Vagina (tissue), 2 donors: Measurements from ENCODE around the gene PBXIP1. TPM values are rescaled to one million over a fixed set of nuclear protein-coding genes. Genes with fewer than 3 reads are reported as not detected.

Source experiments
- DNase-seq, 2 donors: peaks; one replicate each; pipeline ENCODE4 v3.0.0-alpha.2; 2017; ENCODE audit errors: extremely low spot score in 2 of 2
- H3K27ac ChIP-seq: fragments of 200-600 bp; sonication (generic); one replicate; pipeline ENCODE4 v1.5.1; 2019
- H3K27me3 ChIP-seq: fragments of 200-600 bp; sonication (generic); one replicate; pipeline ENCODE4 v1.5.1; 2019
- H3K36me3 ChIP-seq, 2 donors: fragments of 200-600 bp; sonication (generic); one replicate each; pipeline ENCODE4 v1.5.1; 2017 to 2019
- H3K4me1 ChIP-seq: fragments of 200-600 bp; sonication (generic); one replicate; pipeline ENCODE4 v1.5.1; 2019
- H3K4me3 ChIP-seq, 2 donors: fragments of 200-600 bp; sonication (generic); 1 replicate in 1 of 2; 2 replicates in 1 of 2; pipeline ENCODE4 v1.5.1; 2016 to 2019
- H3K9me3 ChIP-seq: fragments of 200-600 bp; sonication (generic); one replicate; pipeline ENCODE4 v1.5.1; 2019
- POLR2A ChIP-seq, 2 donors: fragments of 450-650 bp; IDR thresholded peaks; one replicate each; pipeline ENCODE4 v1.6.1; 2017; ENCODE audit warnings: antibody characterized with exemption in 2 of 2, mild to moderate bottlenecking in 2 of 2, moderate library complexity in 2 of 2
- POLR2AphosphoS5 ChIP-seq, 2 donors: sonication (generic); formaldehyde crosslinking; IDR thresholded peaks; one replicate each; pipeline ENCODE4 v1.9.0; 2017; ENCODE audit warnings: antibody characterized with exemption in 2 of 2, mild to moderate bottlenecking in 2 of 2, low read depth in 1 of 2; ENCODE audit not compliant: insufficient read depth in 1 of 2
- intact Hi-C: fragments of 100-400 bp; cut with DNase I; formaldehyde crosslinking; loops from one replicate; pipeline ENCODE4 v1.15.1; 2023
- total RNA-seq: library from RNA; depleted of rRNA; stranded (reverse); fragments of >200 nt; gene quantifications from one replicate; pipeline ENCODE4 v1.2.3, GENCODE V29; 2016
- TF ChIP-seq, protein P1 (sequence below), 3 experiments: fragments of 450-650 bp in 2 of 3; fragments of 200-600 bp in 1 of 3; sonication (generic) in 1 of 3; IDR thresholded peaks; one replicate each; pipeline ENCODE4 v1.5.1; 2017 to 2019; ENCODE audit warnings: antibody characterized with exemption in 3 of 3, mild to moderate bottlenecking in 2 of 3, moderate library complexity in 2 of 3

Gene PBXIP1
- total RNA-seq, 1 donor from 2014 or later = 56.5 TPM

GRCh38 chr1:154931940-154932487, 23.9 kb downstream of the PBXIP1 start:
- H3K4me1 ChIP-seq = peaks cover 13% of the 10 kb centered on the region
- DNase-seq = no peak
- H3K36me3 ChIP-seq = no peaks in the 10 kb centered on the region
- TF ChIP-seq POLR2A (IDR thresholded peaks at IDR 0.05) (no peak), POLR2AphosphoS5 (IDR thresholded peaks at IDR 0.05; ENCODE audit: insufficient read depth in 1 of 2, low read depth in 1 of 2) (peak; percentile 45 to 56)
- intact Hi-C loops = no loop called here
- peak overlapping the region; percentile 49 for H3K27ac ChIP-seq
- H3K27me3 ChIP-seq = no peaks in the 10 kb centered on the region
- H3K4me3 ChIP-seq = no peak overlapping the region
- H3K9me3 ChIP-seq = no peaks in the 10 kb centered on the region

GRCh38 chr1:154926201-154926600, 29.7 kb downstream of the PBXIP1 start:
- no peak overlapping the region for H3K4me3 ChIP-seq
- no peaks in the 10 kb centered on the region for H3K4me1 ChIP-seq
- H3K9me3 ChIP-seq = no peaks in the 10 kb centered on the region
- intact Hi-C loops = no loop called here
- no peaks in the 10 kb centered on the region for H3K27me3 ChIP-seq
- H3K27ac ChIP-seq = no peak overlapping the region
- peaks cover 0 to 35% of the 10 kb centered on the region in 2 donors for H3K36me3 ChIP-seq
- DNase-seq = no peak
- no peak for TF ChIP-seq POLR2AphosphoS5 (IDR thresholded peaks at IDR 0.05; ENCODE audit: insufficient read depth in 1 of 2, low read depth in 1 of 2)
- TF ChIP-seq POLR2A (IDR thresholded peaks at IDR 0.05) = no peak
- TF ChIP-seq, protein P1, sequence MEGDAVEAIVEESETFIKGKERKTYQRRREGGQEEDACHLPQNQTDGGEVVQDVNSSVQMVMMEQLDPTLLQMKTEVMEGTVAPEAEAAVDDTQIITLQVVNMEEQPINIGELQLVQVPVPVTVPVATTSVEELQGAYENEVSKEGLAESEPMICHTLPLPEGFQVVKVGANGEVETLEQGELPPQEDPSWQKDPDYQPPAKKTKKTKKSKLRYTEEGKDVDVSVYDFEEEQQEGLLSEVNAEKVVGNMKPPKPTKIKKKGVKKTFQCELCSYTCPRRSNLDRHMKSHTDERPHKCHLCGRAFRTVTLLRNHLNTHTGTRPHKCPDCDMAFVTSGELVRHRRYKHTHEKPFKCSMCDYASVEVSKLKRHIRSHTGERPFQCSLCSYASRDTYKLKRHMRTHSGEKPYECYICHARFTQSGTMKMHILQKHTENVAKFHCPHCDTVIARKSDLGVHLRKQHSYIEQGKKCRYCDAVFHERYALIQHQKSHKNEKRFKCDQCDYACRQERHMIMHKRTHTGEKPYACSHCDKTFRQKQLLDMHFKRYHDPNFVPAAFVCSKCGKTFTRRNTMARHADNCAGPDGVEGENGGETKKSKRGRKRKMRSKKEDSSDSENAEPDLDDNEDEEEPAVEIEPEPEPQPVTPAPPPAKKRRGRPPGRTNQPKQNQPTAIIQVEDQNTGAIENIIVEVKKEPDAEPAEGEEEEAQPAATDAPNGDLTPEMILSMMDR (IDR thresholded peaks at IDR 0.05) = no peak

GRCh38 chr1:154925335-154926170, 30.3 kb downstream of the PBXIP1 start:
- H3K27ac ChIP-seq = no peak overlapping the region
- no peaks in the 10 kb centered on the region for H3K4me1 ChIP-seq
- no peaks in the 10 kb centered on the region for H3K9me3 ChIP-seq
- no peak for DNase-seq
- intact Hi-C loops = no loop called here
- H3K27me3 ChIP-seq = no peaks in the 10 kb centered on the region
- no peak overlapping the region for H3K4me3 ChIP-seq
- no peak for TF ChIP-seq POLR2A (IDR thresholded peaks at IDR 0.05)
- peaks cover 0 to 35% of the 10 kb centered on the region in 2 donors for H3K36me3 ChIP-seq

GRCh38 chr1:154923695-154924094, 32.2 kb downstream of the PBXIP1 start:
- Histone ChIP-seq H3K27ac (no peak overlapping the region), H3K4me1 (no peaks in the 10 kb centered on the region), H3K9me3 (no peaks in the 10 kb centered on the region), H3K27me3 (no peaks in the 10 kb centered on the region), H3K36me3 (peaks cover 0 to 35% of the 10 kb centered on the region in 2 donors), H3K4me3 (no peak overlapping the region)
- no peak for DNase-seq
- intact Hi-C loops = no loop called here
- TF ChIP-seq POLR2AphosphoS5 (IDR thresholded peaks at IDR 0.05; ENCODE audit: insufficient read depth in 1 of 2, low read depth in 1 of 2) = no peak
- TF ChIP-seq, protein P1 (IDR thresholded peaks at IDR 0.05) = no peak
- TF ChIP-seq POLR2A (IDR thresholded peaks at IDR 0.05) = no peak

DNA sequence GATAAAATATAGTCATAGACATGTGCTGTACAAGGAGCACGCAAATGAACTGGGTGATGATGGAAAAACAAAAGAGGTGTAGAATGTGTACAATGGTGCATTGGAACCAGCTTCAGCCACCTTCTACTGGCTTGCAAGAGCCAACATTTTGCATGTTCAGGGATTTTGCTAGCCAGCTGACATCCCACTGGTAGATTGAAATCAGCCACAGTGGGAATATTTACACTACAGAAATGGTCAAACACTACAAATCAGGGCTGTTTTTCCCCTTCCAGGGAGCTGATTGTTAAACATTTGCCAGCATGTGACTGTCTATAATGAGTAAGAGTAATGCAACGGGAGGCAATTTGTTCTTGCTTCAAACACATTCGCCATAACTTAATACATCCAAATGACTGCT, 42.6 kb downstream of the PBXIP1 start:
- no peaks in the 10 kb centered on the region for H3K9me3 ChIP-seq
- no peak overlapping the region for H3K4me3 ChIP-seq
- H3K27me3 ChIP-seq = no peaks in the 10 kb centered on the region
- TF ChIP-seq, protein P1 (IDR thresholded peaks at IDR 0.05) = no peak
- no peak for TF ChIP-seq POLR2AphosphoS5 (IDR thresholded peaks at IDR 0.05; ENCODE audit: insufficient read depth in 1 of 2, low read depth in 1 of 2)
- TF ChIP-seq POLR2A (IDR thresholded peaks at IDR 0.05) = no peak
- peaks cover 14% of the 10 kb centered on the region for H3K4me1 ChIP-seq
- H3K36me3 ChIP-seq = no peaks in the 10 kb centered on the region
- DNase-seq = no peak
- no peak overlapping the region for H3K27ac ChIP-seq
- intact Hi-C loops = no loop called here

- DNase-seq = no peak
- no peak for TF ChIP-seq POLR2AphosphoS5 (IDR thresholded peaks at IDR 0.05; ENCODE audit: insufficient read depth in 1 of 2, low read depth in 1 of 2)
- TF ChIP-seq, protein P1 (IDR thresholded peaks at IDR 0.05) = no peak
- Histone ChIP-seq H3K4me1 (peaks cover 14% of the 10 kb centered on the region), H3K27me3 (no peaks in the 10 kb centered on the region), H3K4me3 (no peak overlapping the region), H3K36me3 (no peaks in the 10 kb centered on the region), H3K9me3 (no peaks in the 10 kb centered on the region), H3K27ac (no peak overlapping the region)
- intact Hi-C loops = no loop called here
Observed at GRCh38 chr1:154912755-154913154, 43.1 kb downstream of the PBXIP1 start.
